Neural cell (in vitro differentiated cells): ENCODE data around the gene GPS1.

ENCODE experiments used
- CTCF ChIP-seq: fragments of 450-650 bp; IDR thresholded peaks from 2 replicates; pipeline ENCODE4 v1.5.1; 2014; ENCODE audit warnings: antibody characterized with exemption, mild to moderate bottlenecking, moderate library complexity; ENCODE audit not compliant: poor library complexity, severe bottlenecking
- EZH2 ChIP-seq: fragments of 200-600, 300-800 bp; shearing (Covaris generic), sonication (generic); IDR thresholded peaks from 2 replicates; pipeline ENCODE4 v1.6.1; 2014; ENCODE audit warnings: antibody characterized with exemption, low read length, borderline replicate concordance, mild to moderate bottlenecking; ENCODE audit not compliant: insufficient read depth, poor library complexity, severe bottlenecking
- MXI1 ChIP-seq: fragments of 450-650 bp; conservative IDR thresholded peaks from 2 replicates; pipeline ENCODE4 v1.6.1; 2014; ENCODE audit warnings: antibody characterized with exemption, mild to moderate bottlenecking; ENCODE audit not compliant: poor library complexity, severe bottlenecking
- POLR2AphosphoS5 ChIP-seq: IDR thresholded peaks from 2 replicates; pipeline ENCODE4 v1.6.1; 2012
- TAF1 ChIP-seq: IDR thresholded peaks from 2 replicates; pipeline ENCODE4 v1.6.1; 2012; ENCODE audit warnings: low read depth

- TF ChIP-seq CTCF (no peak), TAF1 (no peak), MXI1 (no peak), POLR2AphosphoS5 (no peak), EZH2 (no peak)
Observed at GRCh38 chr17:82080048-82080788, 28.5 kb downstream of the GPS1 start.
